Raji (cell line): ENCODE data around the gene SDHD.

Experiments
- POLR2A ChIP-seq: IDR thresholded peaks from 2 replicates; pipeline ENCODE4 v1.6.1; 2011; ENCODE audit warnings: low read depth, low read length, control low read depth; ENCODE audit not compliant: insufficient read depth

SDHD gene

GRCh38 chr11:112086422-112087191, at the start of gene SDHD, which contains the start of gene TIMM8B:
TSS of gene SDHD (plus strand) at chr11:112086873. CDS start at chr11:112086908, 35 bp downstream.
TSS of gene TIMM8B (minus strand) at chr11:112086756. CDS start at chr11:112086723, 33 bp downstream.
- peak; percentile 91 for TF ChIP-seq POLR2A

DNA sequence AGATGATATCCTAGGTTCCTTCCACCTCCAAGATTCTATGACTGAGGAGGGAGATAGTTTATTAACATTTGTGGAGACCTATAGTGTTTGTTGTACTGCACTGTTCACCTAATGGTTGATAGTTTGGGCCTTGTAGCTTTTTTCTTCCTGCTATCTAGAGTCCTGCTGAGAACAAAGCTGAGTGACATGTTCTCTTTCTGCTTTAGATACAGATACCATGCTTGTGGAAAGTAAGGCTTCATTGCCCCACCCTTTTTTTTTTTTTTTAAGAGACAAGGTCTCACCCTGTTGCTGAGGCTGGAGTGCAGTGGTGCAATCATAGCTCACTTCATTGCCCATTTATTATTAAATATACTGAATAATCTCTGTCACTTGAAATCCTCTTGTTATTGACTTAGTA, 49.1 kb upstream of the SDHD start:
- TF ChIP-seq POLR2A: no peak

GRCh38 chr11:112042161-112042960, 44.3 kb upstream of the SDHD start:
- no peak for TF ChIP-seq POLR2A

GRCh38 chr11:112042961-112043304, 43.7 kb upstream of the SDHD start:
- no peak for TF ChIP-seq POLR2A

- TF ChIP-seq POLR2A: no peak
These were observed 41.7 kb upstream of the SDHD start for GRCh38 chr11:112044961-112045360.

- no peak for TF ChIP-seq POLR2A
These were observed 36.9 kb upstream of the SDHD start for GRCh38 chr11:112049777-112050176.

- TF ChIP-seq POLR2A: no peak
These were observed 36.0 kb upstream of the SDHD start for GRCh38 chr11:112050721-112051120.

DNA sequence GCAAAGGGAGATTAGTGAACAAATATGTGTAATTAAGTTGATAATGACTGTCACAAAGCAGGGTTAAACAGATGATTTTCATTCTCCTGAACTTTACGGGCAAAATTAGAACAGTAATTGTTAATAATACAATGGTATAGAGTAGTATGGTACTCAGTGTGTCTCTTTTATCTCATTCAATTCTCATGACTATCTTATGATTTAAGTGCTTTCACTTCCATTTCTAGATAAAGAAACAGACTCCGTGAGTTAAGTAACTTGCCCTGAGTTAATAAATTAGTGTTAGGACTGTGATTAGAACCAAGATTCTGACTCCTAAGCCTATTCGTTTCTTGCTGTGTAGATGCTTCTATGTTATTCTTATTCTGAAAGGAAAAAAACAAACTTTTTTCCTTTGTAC, 34.9 kb upstream of the SDHD start:
- no peak for TF ChIP-seq POLR2A

DNA sequence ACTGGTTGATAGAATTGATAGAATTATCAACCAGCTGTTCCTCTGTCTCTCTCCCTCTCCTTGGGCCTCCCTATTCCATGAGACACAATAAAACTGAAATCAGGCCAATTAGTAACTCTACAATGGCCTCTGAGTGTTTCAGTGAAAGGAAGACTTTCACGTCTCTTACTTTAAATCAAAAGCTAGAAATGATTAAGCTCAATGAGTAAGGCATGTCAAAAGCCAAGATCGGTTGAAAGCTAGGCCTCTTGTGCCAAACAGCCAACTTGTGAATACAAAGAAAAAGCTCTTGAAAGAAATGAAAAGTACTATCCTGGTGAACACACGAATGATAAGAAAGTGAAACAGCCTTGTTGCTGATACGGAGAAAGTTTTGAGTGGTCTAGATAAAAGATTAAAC, 29.5 kb upstream of the SDHD start:
- TF ChIP-seq POLR2A: no peak

- no peak for TF ChIP-seq POLR2A
These were observed 28.6 kb upstream of the SDHD start for GRCh38 chr11:112058103-112058502.

- TF ChIP-seq POLR2A: no peak
These were observed 23.8 kb upstream of the SDHD start for GRCh38 chr11:112062923-112063322.

GRCh38 chr11:112073941-112074811, 12.5 kb upstream of the SDHD start, which contains the start of the genes NKAPD1 and PIH1D2:
TSS of gene NKAPD1 (plus strand) at chr11:112074299. CDS start at chr11:112075575, 1,276 bp downstream.
TSS of gene PIH1D2 (minus strand) at chr11:112074017. CDS start at chr11:112073174, 843 bp downstream.
- peak; percentile 79 for TF ChIP-seq POLR2A

- no peak for TF ChIP-seq POLR2A
These were observed 3.9 kb upstream of the SDHD start for GRCh38 chr11:112082729-112083128.

GRCh38 chr11:112085822-112086421, 751 bp upstream of the SDHD start:
- no peak for TF ChIP-seq POLR2A

DNA sequence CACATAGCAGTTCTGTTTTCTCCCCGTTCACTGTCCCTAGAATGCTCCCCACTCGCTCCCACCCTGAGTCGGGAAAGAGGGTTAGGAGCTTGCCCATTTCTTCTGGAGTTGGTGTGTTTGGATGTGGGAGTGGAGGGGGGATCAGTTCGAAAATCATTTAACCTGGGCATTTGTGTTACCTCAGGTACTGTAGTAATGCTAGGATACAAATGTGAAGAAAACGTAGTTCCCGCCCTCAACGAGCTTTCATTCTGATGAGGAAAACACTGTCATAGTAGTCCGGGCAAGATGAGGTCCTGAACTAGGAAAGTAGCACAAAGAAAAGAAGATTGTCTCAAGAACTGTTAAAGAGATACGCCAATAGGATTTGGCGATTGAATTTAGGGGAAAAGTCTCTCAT, 539 bp downstream of the SDHD start:
- TF ChIP-seq POLR2A: no peak
